OCI-LY3 (cell line): ENCODE results near the gene DCLK1.

Experiments used
- CTCF ChIP-seq: fragments of 200-600, 300-600 bp; sonication (generic); IDR thresholded peaks from 2 replicates; pipeline ENCODE4 v1.5.1; 2014; ENCODE audit warnings: antibody characterized with exemption, low read length, low read depth
- EZH2phosphoT487 ChIP-seq: fragments of 200-600 bp; shearing (Covaris generic); IDR thresholded peaks from 2 replicates; pipeline ENCODE4 v1.6.1; 2018; ENCODE audit warnings: antibody characterized with exemption, mixed run types, low read depth

- peak; percentile 37 for TF ChIP-seq CTCF
- no peak for TF ChIP-seq EZH2phosphoT487
Observed at GRCh38 chr13:35961461-35962220, 169.5 kb downstream of the DCLK1 start.
